NCI-H2196 (cell line): ENCODE results near the gene PCDHGB2.
"Not testable (repeated sequence)": the region's sequence is repeated elsewhere in the genome, so short reads cannot be mapped to it uniquely, and the experiment has no call there.

Experiments
- DNase-seq: peaks from one replicate; lab custom pipeline; 2025; ENCODE audit not compliant: unreplicated experiment; lab: John Stamatoyannopoulos, UW

The PCDHGB2 gene

DNA sequence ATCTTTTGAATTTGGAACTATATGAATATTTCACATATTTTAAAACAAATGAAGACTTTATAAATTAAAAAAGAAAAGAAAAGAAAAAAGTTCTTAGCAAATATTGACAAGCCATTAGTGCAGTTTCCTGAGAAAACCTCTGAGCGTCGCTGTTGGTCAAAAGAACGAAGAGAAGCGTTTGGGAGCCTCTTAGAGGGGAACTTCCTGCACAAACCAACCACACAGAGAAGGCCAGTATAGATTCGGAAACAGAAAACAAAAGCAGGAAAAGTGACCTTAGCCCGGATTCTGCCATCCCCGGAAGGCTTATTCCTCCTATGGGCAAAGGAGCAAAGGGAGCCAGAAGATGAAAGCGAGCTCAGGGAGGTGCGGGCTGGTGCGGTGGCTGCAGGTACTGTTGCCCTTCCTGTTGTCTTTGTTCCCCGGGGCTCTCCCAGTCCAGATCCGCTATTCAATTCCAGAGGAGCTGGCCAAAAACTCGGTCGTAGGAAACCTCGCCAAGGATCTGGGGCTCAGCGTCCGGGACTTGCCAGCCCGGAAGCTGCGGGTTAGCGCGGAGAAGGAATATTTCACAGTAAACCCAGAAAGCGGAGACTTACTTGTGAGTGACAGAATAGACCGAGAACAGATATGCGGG is at the start of gene PCDHGB2:
PCDHGB2 (plus strand) TSS at position 205 of the 637 bp plus-strand sequence; CDS start at position 347, 142 bp downstream.
- DNase-seq = no peak

GRCh38 chr5:141313711-141314110 is 46.1 kb upstream of the PCDHGB2 start:
- DNase-seq = no peak

- not testable (repeated sequence) for DNase-seq
Measured at GRCh38 chr5:141316963-141317362, 42.8 kb upstream of the PCDHGB2 start.

DNA sequence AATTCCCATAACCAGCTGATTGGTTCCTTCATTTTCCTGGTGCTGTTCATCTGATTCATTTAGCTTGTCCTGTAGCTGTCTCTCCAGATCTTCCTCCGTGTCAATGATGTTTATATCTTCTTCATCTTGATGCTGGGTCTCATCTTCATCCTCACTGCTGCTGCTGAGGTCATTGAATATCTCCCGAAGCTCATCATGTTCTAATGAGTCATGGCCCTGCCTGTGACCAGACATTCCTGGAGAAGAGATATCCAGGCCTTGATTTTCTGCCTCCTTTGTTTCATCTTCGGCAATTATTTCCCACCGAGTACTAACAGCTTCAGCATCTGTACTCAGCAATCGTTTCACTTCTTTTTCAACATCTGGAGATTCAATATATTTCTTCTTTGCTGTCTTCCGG is 40.6 kb upstream of the PCDHGB2 start:
- no peak for DNase-seq

- DNase-seq = no peak
Measured at GRCh38 chr5:141319699-141320098, 40.1 kb upstream of the PCDHGB2 start.

DNA sequence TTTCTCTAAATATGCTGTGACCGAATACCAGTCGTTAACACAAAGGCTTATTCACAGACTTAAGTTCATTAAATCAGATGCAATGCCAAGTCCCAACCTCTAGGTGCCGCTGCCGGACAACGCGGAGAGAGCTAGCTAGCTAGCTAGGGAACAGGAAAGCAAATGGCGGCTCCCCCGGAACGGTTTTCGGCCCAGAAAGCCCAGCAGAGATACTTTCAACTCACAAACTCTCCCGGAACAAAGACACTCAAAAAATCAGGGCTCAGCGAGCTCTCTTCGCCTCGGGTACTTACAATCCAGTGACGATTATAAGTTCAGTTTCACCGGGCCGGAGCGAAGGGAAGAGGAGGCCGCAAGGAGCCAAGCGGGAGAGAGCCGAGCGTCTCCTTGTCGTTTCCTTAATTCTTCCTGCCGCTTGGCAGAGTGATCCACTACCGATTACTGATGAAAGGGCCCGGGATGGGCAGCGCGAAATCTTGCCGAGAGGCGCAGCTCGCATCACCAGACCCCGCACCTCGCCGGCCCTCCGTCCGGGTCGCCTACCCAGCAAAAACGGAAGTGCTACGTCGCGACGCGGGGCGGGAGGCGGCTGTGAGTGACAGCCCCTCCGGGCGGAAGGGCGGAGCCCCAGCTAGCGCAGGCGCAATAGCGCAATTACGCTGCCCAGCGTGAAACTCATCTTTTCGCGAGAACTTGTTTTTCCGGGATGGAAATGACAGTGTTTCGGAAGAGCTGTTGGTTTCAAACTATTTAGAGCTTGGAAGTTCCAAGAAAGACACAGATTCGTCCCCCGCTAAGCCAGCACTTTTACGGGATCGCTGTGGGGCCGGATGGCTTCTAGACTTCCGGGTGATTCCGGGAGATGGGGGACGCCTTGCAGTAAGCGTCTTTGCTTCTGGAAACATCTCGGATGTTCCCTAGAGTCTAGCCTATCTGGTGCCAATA is 39.3 kb upstream of the PCDHGB2 start, which contains the start of gene TAF7:
TAF7 (minus strand) TSS at position 560 of the 945 bp plus-strand sequence. CDS start 740 bp downstream, outside the sequence.
- peak; percentile 93 for DNase-seq

- no peak for DNase-seq
Measured at GRCh38 chr5:141322261-141322660, 37.5 kb upstream of the PCDHGB2 start.

GRCh38 chr5:141326088-141326854 is 33.5 kb upstream of the PCDHGB2 start:
- no peak for DNase-seq

GRCh38 chr5:141328231-141328630 is 31.6 kb upstream of the PCDHGB2 start:
- DNase-seq = no peak

- no peak for DNase-seq
Measured at GRCh38 chr5:141330299-141331080, 29.3 kb upstream of the PCDHGB2 start, which contains the start of gene PCDHGA1. TSS of gene PCDHGA1 (plus strand) at chr5:141330514.

GRCh38 chr5:141332571-141332970 is 27.2 kb upstream of the PCDHGB2 start:
- DNase-seq = not testable (repeated sequence)

DNA sequence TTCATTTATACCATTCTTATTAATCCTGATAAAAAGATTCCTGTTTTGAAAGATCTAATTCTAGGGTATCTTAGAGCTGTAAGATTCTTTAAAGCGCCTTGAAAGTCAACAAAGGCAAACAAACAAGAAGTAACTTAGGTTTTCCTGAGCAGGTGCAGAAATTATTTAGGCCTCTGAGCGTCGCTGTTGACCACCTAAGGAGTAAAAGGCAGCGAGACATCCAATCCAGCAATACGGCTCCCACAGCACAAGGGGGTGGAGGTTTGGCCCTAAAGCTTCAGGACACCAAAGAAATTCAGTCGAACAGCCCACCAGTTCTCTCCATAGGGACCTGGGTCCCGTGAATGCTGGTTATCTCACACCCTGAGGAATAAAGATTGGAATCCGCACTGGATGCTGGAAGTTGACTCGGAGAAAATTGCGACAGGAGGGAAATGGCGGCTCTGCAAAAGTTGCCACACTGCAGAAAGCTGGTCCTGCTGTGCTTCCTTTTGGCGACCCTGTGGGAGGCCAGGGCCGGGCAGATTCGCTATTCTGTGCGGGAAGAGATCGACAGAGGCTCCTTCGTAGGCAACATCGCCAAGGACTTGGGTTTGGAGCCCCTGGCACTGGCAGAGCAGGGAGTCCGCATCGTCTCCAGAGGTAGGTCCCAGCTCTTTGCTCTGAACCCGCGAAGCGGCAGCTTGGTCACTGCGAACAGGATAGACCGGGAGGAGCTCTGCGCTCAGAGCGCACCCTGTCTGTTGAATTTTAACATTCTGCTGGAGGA is 21.1 kb upstream of the PCDHGB2 start, which contains the start of gene PCDHGA2:
PCDHGA2 (plus strand) TSS at position 223 of the 769 bp plus-strand sequence.
- no peak for DNase-seq

- DNase-seq = not testable (repeated sequence)
Measured at GRCh38 chr5:141340781-141341354, 18.9 kb upstream of the PCDHGB2 start.

DNA sequence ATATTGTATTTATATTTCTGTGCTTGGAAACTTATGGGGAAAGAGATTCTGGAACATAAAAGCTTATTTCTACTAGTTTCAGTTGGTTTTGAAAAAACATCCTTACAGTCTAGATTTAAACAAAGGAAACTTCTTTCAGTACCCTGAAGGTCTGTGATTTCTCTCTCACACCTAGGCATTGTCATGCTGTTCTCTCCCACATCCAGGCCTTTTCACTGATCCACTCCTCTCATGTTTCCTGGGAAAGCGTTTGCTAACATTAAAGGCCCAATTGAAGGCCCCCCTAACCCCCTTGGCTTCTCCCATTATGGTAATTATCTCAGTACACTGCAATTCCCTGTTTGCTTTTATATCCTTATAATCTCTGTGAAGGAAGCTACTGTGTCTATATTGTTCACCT is 17.0 kb upstream of the PCDHGB2 start:
- no peak for DNase-seq

DNA sequence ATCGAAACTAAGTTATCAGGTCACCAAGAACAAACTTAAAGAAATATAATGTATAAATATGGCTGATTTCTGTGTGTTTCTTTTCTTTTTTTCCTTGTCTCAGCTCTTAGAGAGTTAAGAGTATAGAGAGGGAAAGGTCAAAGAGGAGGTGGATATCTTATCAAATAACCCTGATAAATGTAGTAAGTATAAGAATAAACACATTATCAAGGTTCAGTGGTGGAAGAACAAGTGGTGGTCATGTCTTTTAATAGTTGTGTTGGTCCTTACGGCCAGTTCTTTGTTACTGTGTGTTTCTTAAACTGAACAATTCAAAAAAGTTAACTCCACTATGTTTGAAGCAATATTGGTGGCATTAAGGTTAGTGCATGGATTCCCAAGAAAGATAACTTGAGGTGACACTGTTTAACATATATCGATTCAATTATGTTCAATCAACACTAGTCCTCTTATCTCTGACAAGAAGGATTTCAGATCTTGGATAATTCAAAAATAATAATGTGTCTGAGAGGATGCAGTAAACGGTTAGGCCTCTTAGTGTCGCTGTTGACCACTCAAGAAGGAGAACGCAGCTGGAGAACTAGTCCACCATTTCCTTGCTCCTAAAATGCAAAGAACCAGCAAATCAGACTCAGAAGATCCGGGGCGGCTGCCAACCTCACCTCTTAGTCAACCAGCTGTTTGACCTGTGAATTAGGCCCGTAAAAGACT is 16.4 kb upstream of the PCDHGB2 start, which contains the start of gene PCDHGA3:
PCDHGA3 (plus strand) TSS at position 588 of the 711 bp plus-strand sequence. CDS start 205 bp downstream, outside the sequence.
- DNase-seq = no peak

- DNase-seq = no peak
Measured at GRCh38 chr5:141343953-141344463, 15.8 kb upstream of the PCDHGB2 start.

DNA sequence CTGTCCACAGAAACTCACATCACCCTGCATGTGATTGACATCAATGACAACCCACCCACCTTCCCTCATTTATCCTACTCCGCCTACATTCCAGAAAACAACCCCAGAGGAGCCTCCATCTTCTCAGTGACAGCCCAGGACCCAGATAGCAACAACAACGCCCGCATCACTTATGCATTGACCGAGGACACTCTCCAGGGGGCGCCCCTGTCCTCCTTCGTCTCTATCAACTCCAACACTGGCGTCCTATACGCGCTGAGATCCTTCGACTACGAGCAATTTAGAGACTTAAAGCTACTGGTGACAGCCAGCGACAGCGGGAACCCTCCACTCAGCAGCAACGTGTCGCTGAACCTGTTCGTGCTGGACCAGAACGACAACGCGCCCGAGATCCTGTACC is 14.5 kb upstream of the PCDHGB2 start:
- no peak for DNase-seq

DNA sequence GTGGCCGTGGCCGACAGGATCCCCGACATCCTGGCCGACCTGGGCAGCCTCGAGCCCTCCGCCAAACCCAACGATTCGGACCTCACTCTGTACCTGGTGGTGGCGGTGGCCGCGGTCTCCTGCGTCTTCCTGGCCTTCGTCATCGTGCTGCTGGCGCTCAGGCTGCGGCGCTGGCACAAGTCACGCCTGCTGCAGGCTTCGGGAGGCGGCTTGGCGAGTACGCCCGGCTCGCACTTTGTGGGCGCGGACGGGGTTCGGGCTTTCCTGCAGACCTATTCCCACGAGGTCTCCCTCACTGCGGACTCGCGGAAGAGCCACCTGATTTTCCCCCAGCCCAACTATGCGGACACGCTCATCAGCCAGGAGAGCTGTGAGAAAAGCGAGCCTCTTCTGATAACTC is 13.8 kb upstream of the PCDHGB2 start:
- not testable (repeated sequence) for DNase-seq
